CD8-positive, alpha-beta memory T cell (primary cell): ENCODE data around the gene LRRC3B. TPM values are rescaled to one million over a fixed set of nuclear protein-coding genes. Genes with fewer than 3 reads are reported as not detected.

Experiments
- CTCF ChIA-PET: fragments of 350-600 bp; sonication (Branson Sonifier 250); formaldehyde crosslinking; loops from one replicate; lab custom pipeline; 2021; ENCODE audit warnings: antibody characterized with exemption; lab: Charles Lee
- POLR2A ChIA-PET: fragments of 350-600 bp; sonication (Branson Sonifier 250); formaldehyde crosslinking; loops from one replicate; lab custom pipeline; 2021; ENCODE audit warnings: antibody characterized with exemption; lab: Charles Lee
- DNase-seq, 5 donors: peaks; one replicate each; pipeline versions ENCODE4 v3.0.0 to v3.0.0-alpha.2; 2020 to 2022; ENCODE audit warnings: mixed read lengths in 1 of 5
- H3K27ac ChIP-seq: one replicate; pipeline ENCODE4 v1.7.0; 2013; ENCODE audit warnings: low read depth, mild to moderate bottlenecking, low read length, moderate library complexity
- H3K27me3 ChIP-seq: 2 replicates; pipeline ENCODE4 v1.7.0; 2013; ENCODE audit warnings: low read length, mild to moderate bottlenecking; ENCODE audit not compliant: insufficient read depth, poor library complexity, severe bottlenecking
- H3K36me3 ChIP-seq: 2 replicates; pipeline ENCODE4 v1.7.0; 2013; ENCODE audit warnings: mild to moderate bottlenecking, low read length, moderate library complexity; ENCODE audit not compliant: insufficient read depth
- H3K4me1 ChIP-seq: 2 replicates; pipeline ENCODE4 v1.7.0; 2013; ENCODE audit warnings: mild to moderate bottlenecking, low read length, moderate library complexity; ENCODE audit not compliant: insufficient read depth
- H3K4me3 ChIP-seq: 2 replicates; pipeline ENCODE4 v1.7.0; 2013; ENCODE audit warnings: mild to moderate bottlenecking, low read length
- H3K9me3 ChIP-seq: 2 replicates; pipeline ENCODE4 v1.7.0; 2013; ENCODE audit warnings: mild to moderate bottlenecking, low read length
- H3K27ac Mint-ChIP-seq, 8 donors: one replicate each; pipeline ENCODE4 v1.8.0; 2020 to 2021; ENCODE audit warnings: mixed read lengths in 8 of 8, mild to moderate bottlenecking in 6 of 8, inconsistent platforms in 3 of 8, moderate library complexity in 3 of 8
- H3K27me3 Mint-ChIP-seq, 2 donors: one replicate each; pipeline ENCODE4 v1.8.0; 2020 to 2021; ENCODE audit warnings: mixed read lengths in 2 of 2, mild to moderate bottlenecking in 1 of 2, moderate library complexity in 1 of 2
- H3K36me3 Mint-ChIP-seq, 3 donors: one replicate each; pipeline ENCODE4 v1.8.0; 2020 to 2021; ENCODE audit warnings: mixed read lengths in 3 of 3, inconsistent platforms in 1 of 3, mild to moderate bottlenecking in 1 of 3
- H3K4me1 Mint-ChIP-seq, 3 donors: one replicate each; pipeline ENCODE4 v1.8.0; 2020 to 2021; ENCODE audit warnings: mixed read lengths in 3 of 3, inconsistent platforms in 1 of 3, mild to moderate bottlenecking in 1 of 3
- H3K4me3 Mint-ChIP-seq, 7 donors: one replicate each; pipeline ENCODE4 v1.8.0; 2020 to 2021; ENCODE audit warnings: mixed read lengths in 7 of 7, mild to moderate bottlenecking in 6 of 7, moderate library complexity in 4 of 7, inconsistent platforms in 2 of 7
- H3K9me3 Mint-ChIP-seq, 5 donors: one replicate each; pipeline ENCODE4 v1.8.0; 2020 to 2022; ENCODE audit warnings: mixed read lengths in 5 of 5, mild to moderate bottlenecking in 3 of 5, moderate library complexity in 2 of 5, inconsistent platforms in 1 of 5
- polyA plus RNA-seq: library from polyadenylated mRNA; unstranded; fragments of 300-500 nt; fragmentation: Illumina TruSeq; gene quantifications from one replicate; pipeline ENCODE4 v1.2.3, GENCODE V29; 2021
- total RNA-seq, 2 experiments: library from RNA; stranded (reverse); gene quantifications; one replicate each; pipeline ENCODE4 v1.2.3, GENCODE V29; 2021

LRRC3B gene
- total and polyA plus RNA-seq, 3 experiments from 2014 or later = not detected

DNA sequence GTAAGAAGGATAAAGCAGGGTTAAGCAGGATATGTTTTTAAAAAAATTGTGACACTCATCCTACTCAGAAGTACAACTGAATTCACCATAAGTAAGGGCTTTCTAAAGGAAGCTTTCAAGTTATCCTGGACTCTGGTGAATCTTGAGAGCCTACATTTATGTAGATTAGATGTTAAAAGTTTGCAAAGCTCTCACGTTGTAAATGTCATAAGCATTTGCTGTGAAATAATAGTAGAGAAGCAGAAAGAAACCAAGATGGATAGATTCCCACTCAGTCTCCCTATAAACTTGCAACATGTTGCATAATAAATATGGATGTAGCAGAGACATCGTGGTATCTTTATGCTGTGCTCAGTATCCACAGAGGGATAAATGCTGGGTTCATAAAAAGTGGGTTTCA lies 77.0 kb downstream of the LRRC3B start:
- DNase-seq = no peak
- no peaks in the 10 kb centered on the region for H3K27me3 Mint-ChIP-seq
- no peak overlapping the region for H3K4me3 Mint-ChIP-seq
- Histone ChIP-seq H3K27me3 (no peaks in the 10 kb centered on the region), H3K36me3 (no peaks in the 10 kb centered on the region), H3K9me3 (no peaks in the 10 kb centered on the region), H3K4me1 (no peaks in the 10 kb centered on the region), H3K4me3 (no peak overlapping the region), H3K27ac (no peak overlapping the region)
- H3K4me1 Mint-ChIP-seq = no peaks in the 10 kb centered on the region
- ChIA-PET POLR2A (no interaction called here), CTCF (no interaction called here)
- H3K9me3 Mint-ChIP-seq = peaks cover 0 to 4% (median 0%) of the 10 kb centered on the region in 5 donors
- no peak overlapping the region for H3K27ac Mint-ChIP-seq
- no peaks in the 10 kb centered on the region for H3K36me3 Mint-ChIP-seq

DNA sequence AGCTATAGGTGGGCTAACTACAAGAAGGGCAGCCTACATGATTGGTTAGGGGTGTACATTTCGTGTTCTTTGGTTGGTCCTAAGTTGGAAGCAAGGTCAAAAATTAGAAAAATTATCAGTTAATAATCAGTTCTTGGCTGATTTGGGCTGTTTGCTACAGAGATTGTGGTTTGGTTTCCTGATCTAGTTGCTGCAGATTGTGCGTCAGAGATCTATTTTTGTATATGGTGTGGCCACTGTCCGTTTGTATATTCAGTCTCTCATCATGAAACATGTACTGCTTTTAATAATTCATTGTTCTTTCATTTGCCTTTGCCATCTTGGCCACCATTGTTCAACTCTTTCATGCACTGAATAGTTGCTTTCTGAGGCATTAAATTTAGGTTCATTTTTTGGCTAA lies 80.9 kb downstream of the LRRC3B start:
- ChIA-PET CTCF (no interaction called here), POLR2A (no interaction called here)
- no peak overlapping the region for H3K4me3 ChIP-seq
- no peak for DNase-seq
- H3K36me3 ChIP-seq = no peaks in the 10 kb centered on the region
- H3K9me3 ChIP-seq = no peaks in the 10 kb centered on the region
- H3K9me3 Mint-ChIP-seq = peaks cover 0 to 4% (median 3%) of the 10 kb centered on the region in 5 donors
- H3K4me3 Mint-ChIP-seq = no peak overlapping the region
- H3K27me3 ChIP-seq = no peaks in the 10 kb centered on the region
- no peaks in the 10 kb centered on the region for H3K36me3 Mint-ChIP-seq
- no peak overlapping the region for H3K27ac Mint-ChIP-seq
- no peak overlapping the region for H3K27ac ChIP-seq
- no peaks in the 10 kb centered on the region for H3K4me1 Mint-ChIP-seq
- no peaks in the 10 kb centered on the region for H3K4me1 ChIP-seq
- no peaks in the 10 kb centered on the region for H3K27me3 Mint-ChIP-seq

DNA sequence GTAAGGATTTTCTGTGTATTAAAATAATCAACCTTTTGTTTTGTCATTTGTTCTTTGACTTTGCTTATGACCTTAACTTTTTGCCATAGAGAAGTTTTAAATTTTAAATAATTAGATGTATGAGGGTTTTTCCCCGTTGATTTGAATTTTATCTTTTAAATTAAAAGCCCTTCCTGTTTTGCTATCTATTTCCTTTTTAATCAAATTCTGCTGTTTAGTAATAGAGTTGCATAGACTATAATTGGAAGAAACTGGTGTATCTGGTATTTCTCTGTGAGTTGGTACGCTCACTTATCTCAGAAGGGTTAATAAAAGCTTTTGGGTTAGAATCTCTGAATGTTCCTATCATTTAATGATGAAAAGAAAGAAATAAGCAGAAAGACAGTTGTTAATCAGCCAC lies 82.2 kb downstream of the LRRC3B start:
- Histone ChIP-seq H3K4me1 (no peaks in the 10 kb centered on the region), H3K27ac (no peak overlapping the region), H3K9me3 (no peaks in the 10 kb centered on the region), H3K36me3 (no peaks in the 10 kb centered on the region), H3K27me3 (no peaks in the 10 kb centered on the region), H3K4me3 (no peak overlapping the region)
- CTCF ChIA-PET = no interaction called here
- Mint-ChIP-seq H3K4me1 (no peaks in the 10 kb centered on the region), H3K4me3 (no peak overlapping the region), H3K9me3 (peaks cover 0 to 4% (median 0%) of the 10 kb centered on the region in 5 donors), H3K27me3 (no peaks in the 10 kb centered on the region), H3K36me3 (no peaks in the 10 kb centered on the region), H3K27ac (no peak overlapping the region)
- DNase-seq = no peak
- POLR2A ChIA-PET = no interaction called here

DNA sequence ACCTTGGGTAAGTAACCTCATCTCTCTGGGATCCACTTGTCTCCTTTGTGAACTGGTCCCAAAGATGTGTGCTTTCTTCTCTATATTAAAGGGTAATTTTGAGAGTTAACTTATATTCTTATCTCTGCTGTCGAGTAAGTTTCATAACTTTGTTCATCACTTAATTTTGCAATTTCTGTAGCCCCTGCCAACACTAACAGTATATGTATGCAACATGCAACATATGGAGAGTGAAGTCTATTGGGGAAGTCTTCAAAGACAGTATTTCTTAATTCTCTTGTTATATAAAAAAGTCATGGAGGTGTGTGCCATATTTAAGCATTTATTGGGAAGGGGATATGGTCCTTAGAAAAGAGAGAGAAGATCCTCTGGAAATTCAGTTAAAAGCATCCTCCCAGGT lies 85.9 kb downstream of the LRRC3B start:
- Mint-ChIP-seq H3K27ac (no peak overlapping the region), H3K36me3 (no peaks in the 10 kb centered on the region), H3K9me3 (peaks cover 0 to 4% (median 2%) of the 10 kb centered on the region in 5 donors), H3K4me3 (no peak overlapping the region), H3K27me3 (no peaks in the 10 kb centered on the region), H3K4me1 (no peaks in the 10 kb centered on the region)
- H3K4me3 ChIP-seq = no peak overlapping the region
- ChIA-PET POLR2A (no interaction called here), CTCF (no interaction called here)
- no peaks in the 10 kb centered on the region for H3K4me1 ChIP-seq
- no peaks in the 10 kb centered on the region for H3K9me3 ChIP-seq
- H3K27ac ChIP-seq = no peak overlapping the region
- H3K36me3 ChIP-seq = no peaks in the 10 kb centered on the region
- no peak for DNase-seq
- no peaks in the 10 kb centered on the region for H3K27me3 ChIP-seq

DNA sequence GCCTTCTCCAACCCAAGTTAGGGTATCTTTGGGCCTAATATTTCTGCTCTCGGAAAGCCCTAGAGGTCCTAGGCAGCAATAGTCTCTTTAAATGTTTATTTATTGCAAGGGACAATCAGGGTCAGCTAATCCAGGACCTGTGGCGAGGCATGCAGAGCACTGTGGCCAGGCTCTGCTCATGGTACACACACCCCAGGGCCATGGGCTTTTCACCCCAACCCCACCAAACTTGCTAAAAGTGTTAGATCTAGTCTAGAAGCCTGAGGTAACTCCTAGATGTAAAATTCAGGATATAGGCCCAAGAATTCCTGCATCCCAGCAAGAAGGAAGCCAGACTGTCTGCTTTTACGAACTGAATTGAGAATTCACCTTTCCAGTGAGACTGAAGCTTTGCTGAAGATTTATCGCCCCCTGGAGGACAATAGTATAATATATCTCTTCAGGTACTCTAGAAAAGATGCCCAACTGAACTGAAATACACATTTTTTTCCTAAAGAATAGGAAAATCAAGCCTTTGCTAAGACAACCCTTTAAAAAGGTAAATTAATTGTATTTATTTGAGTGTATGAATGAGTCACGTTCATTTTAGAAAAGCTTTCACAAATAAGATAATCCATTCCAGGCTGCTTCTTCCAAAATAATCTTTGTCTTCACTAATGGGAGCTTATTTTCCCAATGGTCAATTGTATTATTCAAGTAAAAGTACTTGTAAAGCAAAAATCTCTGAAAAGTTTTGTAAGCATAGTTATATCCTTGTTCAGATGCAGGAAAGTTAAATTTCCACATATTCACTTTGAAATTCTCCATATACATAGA lies 89.8 kb downstream of the LRRC3B start:
- H3K4me3 ChIP-seq = no peak overlapping the region
- Mint-ChIP-seq H3K9me3 (peaks cover 0 to 4% (median 2%) of the 10 kb centered on the region in 5 donors), H3K4me3 (no peak overlapping the region), H3K36me3 (no peaks in the 10 kb centered on the region), H3K27ac (no peak overlapping the region), H3K4me1 (no peaks in the 10 kb centered on the region), H3K27me3 (no peaks in the 10 kb centered on the region)
- no peaks in the 10 kb centered on the region for H3K27me3 ChIP-seq
- H3K36me3 ChIP-seq = no peaks in the 10 kb centered on the region
- no peaks in the 10 kb centered on the region for H3K4me1 ChIP-seq
- no peak overlapping the region for H3K27ac ChIP-seq
- ChIA-PET CTCF (no interaction called here), POLR2A (no interaction called here)
- no peaks in the 10 kb centered on the region for H3K9me3 ChIP-seq
- no peak for DNase-seq

DNA sequence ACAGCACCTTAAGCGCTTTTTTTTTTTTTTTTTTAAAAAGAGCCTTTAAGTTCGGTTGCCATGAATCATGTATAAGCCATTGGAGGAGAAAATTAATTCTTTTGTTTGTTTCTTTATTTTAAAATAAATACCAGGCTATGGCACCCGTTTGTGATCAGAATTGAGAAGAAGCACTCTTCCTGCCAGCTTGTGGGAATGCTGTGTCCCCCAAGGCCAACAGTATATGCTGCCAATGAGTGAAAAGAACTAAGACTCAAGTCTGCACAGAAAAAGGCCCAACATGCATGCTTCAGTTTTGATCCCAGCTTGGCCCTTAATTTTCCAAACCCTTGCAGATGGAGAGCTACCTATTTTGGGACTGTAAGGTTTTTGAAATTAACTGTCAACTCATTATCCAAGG lies 90.5 kb downstream of the LRRC3B start:
- no peak overlapping the region for H3K27ac ChIP-seq
- H3K27me3 ChIP-seq = no peaks in the 10 kb centered on the region
- Mint-ChIP-seq H3K4me1 (no peaks in the 10 kb centered on the region), H3K4me3 (no peak overlapping the region), H3K27me3 (no peaks in the 10 kb centered on the region), H3K36me3 (no peaks in the 10 kb centered on the region), H3K27ac (no peak overlapping the region), H3K9me3 (peaks cover 0 to 2% (median 0%) of the 10 kb centered on the region in 5 donors)
- ChIA-PET CTCF (no interaction called here), POLR2A (no interaction called here)
- no peak for DNase-seq
- no peaks in the 10 kb centered on the region for H3K9me3 ChIP-seq
- H3K4me1 ChIP-seq = no peaks in the 10 kb centered on the region
- no peaks in the 10 kb centered on the region for H3K36me3 ChIP-seq
- no peak overlapping the region for H3K4me3 ChIP-seq

DNA sequence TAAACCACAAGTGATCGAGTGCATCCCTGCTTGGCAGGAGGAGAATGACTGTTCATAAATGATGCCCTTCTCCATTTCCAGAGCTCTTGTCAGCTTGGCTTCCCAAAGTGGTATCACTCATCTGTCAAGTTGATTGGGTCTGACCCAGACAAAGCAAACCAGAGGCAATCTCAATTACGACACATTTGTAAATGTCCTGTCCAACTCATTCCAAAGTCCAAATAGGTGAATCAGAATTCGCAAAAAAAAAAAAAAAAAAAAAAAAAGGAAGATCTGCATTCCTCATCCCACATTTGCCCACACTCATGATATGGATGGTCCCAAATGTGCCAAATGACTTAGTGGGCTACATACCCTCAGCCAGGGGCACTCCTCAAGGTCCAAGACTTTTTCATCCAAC lies 91.9 kb downstream of the LRRC3B start:
- ChIA-PET POLR2A (no interaction called here), CTCF (no interaction called here)
- Histone ChIP-seq H3K4me1 (no peaks in the 10 kb centered on the region), H3K36me3 (no peaks in the 10 kb centered on the region), H3K4me3 (no peak overlapping the region), H3K27me3 (no peaks in the 10 kb centered on the region), H3K9me3 (no peaks in the 10 kb centered on the region), H3K27ac (no peak overlapping the region)
- no peaks in the 10 kb centered on the region for H3K4me1 Mint-ChIP-seq
- peaks cover 0 to 2% (median 0%) of the 10 kb centered on the region in 5 donors for H3K9me3 Mint-ChIP-seq
- H3K36me3 Mint-ChIP-seq = no peaks in the 10 kb centered on the region
- H3K27ac Mint-ChIP-seq = no peak overlapping the region
- no peaks in the 10 kb centered on the region for H3K27me3 Mint-ChIP-seq
- H3K4me3 Mint-ChIP-seq = no peak overlapping the region
- DNase-seq = no peak

DNA sequence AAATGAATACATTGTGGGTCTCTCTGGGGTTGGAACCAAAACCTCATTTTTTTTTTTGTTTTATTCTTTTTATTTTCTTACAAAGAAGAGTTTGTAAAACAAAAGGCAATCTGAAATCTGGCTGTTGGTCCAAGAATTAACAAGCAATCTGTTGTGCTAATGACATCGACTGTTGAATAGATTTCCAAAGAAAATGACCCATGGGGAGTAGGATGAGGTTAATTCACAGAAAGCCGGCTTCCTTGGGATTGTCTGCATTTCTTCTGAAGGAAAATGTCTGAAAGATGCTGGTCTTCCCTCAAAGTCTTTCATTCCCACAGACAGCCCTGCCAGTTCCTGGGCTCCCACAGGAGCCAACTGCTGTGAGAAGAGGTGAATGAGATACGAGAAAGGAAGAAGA lies 92.9 kb downstream of the LRRC3B start:
- ChIA-PET CTCF (no interaction called here), POLR2A (no interaction called here)
- no peak for DNase-seq
- no peak overlapping the region for H3K27ac Mint-ChIP-seq
- H3K27me3 ChIP-seq = no peaks in the 10 kb centered on the region
- H3K4me3 ChIP-seq = no peak overlapping the region
- no peak overlapping the region for H3K4me3 Mint-ChIP-seq
- no peaks in the 10 kb centered on the region for H3K4me1 Mint-ChIP-seq
- no peaks in the 10 kb centered on the region for H3K9me3 Mint-ChIP-seq
- no peaks in the 10 kb centered on the region for H3K9me3 ChIP-seq
- no peaks in the 10 kb centered on the region for H3K36me3 Mint-ChIP-seq
- H3K27ac ChIP-seq = no peak overlapping the region
- no peaks in the 10 kb centered on the region for H3K27me3 Mint-ChIP-seq
- H3K4me1 ChIP-seq = no peaks in the 10 kb centered on the region
- no peaks in the 10 kb centered on the region for H3K36me3 ChIP-seq
